Peyer's patch (tissue), 4 donors: ENCODE measurements around the gene SMS.

Experiments
- POLR2A ChIP-seq, 2 donors: fragments of 450-650 bp; IDR thresholded peaks; one replicate each; pipeline ENCODE4 v1.5.1; 2017; ENCODE audit warnings: antibody characterized with exemption in 2 of 2, mild to moderate bottlenecking in 2 of 2, moderate library complexity in 2 of 2
- TF ChIP-seq, protein P1 (sequence below), 6 experiments: fragments of 450-650 bp in 4 of 6; fragments of 200-600 bp in 2 of 6; sonication (generic) in 1 of 6; IDR thresholded peaks; one replicate each; pipeline ENCODE4 v1.5.1; 2017 to 2019; ENCODE audit warnings: antibody characterized with exemption in 6 of 6, mild to moderate bottlenecking in 3 of 6, moderate library complexity in 1 of 6

GRCh38 chrX:21996872-21997455, 56.5 kb downstream of the SMS start:
- TF ChIP-seq POLR2A (IDR thresholded peaks at IDR 0.05), result no peak
- TF ChIP-seq, protein P1, sequence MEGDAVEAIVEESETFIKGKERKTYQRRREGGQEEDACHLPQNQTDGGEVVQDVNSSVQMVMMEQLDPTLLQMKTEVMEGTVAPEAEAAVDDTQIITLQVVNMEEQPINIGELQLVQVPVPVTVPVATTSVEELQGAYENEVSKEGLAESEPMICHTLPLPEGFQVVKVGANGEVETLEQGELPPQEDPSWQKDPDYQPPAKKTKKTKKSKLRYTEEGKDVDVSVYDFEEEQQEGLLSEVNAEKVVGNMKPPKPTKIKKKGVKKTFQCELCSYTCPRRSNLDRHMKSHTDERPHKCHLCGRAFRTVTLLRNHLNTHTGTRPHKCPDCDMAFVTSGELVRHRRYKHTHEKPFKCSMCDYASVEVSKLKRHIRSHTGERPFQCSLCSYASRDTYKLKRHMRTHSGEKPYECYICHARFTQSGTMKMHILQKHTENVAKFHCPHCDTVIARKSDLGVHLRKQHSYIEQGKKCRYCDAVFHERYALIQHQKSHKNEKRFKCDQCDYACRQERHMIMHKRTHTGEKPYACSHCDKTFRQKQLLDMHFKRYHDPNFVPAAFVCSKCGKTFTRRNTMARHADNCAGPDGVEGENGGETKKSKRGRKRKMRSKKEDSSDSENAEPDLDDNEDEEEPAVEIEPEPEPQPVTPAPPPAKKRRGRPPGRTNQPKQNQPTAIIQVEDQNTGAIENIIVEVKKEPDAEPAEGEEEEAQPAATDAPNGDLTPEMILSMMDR (IDR thresholded peaks at IDR 0.05), result no peak
